CD4-positive, alpha-beta T cell (primary cell): ENCODE measurements around the gene ASB8. TPM values are rescaled to one million over a fixed set of nuclear protein-coding genes. Genes with fewer than 3 reads are reported as not detected.
A peak's percentile ranks its signal among the peaks of the same experiment; 100 is the strongest.

Experiments used
- ATAC-seq: fragments of 200-7000 bp; cut with Tn5 transposase; one replicate; pipeline ENCODE4 v1.10.0; 2022; ENCODE audit warnings: mild to moderate bottlenecking; ENCODE audit not compliant: poor library complexity
- CTCF ChIA-PET: fragments of 350-600 bp; sonication (Branson Sonifier 250); formaldehyde crosslinking; loops from one replicate; lab custom pipeline; 2021; ENCODE audit warnings: antibody characterized with exemption, inconsistent platforms; lab: Charles Lee
- POLR2A ChIA-PET: fragments of 350-600 bp; sonication (Branson Sonifier 250); formaldehyde crosslinking; loops from one replicate; lab custom pipeline; 2021; ENCODE audit warnings: antibody characterized with exemption, inconsistent platforms; lab: Charles Lee
- DNase-seq, 14 experiments: peaks; one replicate each; pipeline ENCODE4 v3.0.0-alpha.2; 2013 to 2020; ENCODE audit warnings: mixed read lengths in 2 of 14
- H3K27ac ChIP-seq, 2 donors: one replicate each; pipeline versions ENCODE4 v1.5.1 to v1.7.0; 2013; ENCODE audit warnings: low read length in 2 of 2, low read depth in 1 of 2, mild to moderate bottlenecking in 1 of 2
- H3K27me3 ChIP-seq, 2 experiments: 1 replicate in 1 of 2; 2 replicates in 1 of 2; pipeline versions ENCODE4 v1.6.1 to v1.7.0; 2013; ENCODE audit warnings: low read length in 2 of 2, control low read depth in 1 of 2, mild to moderate bottlenecking in 1 of 2, moderate library complexity in 1 of 2; ENCODE audit not compliant: insufficient read depth in 2 of 2, control insufficient read depth in 1 of 2
- H3K36me3 ChIP-seq: one replicate; pipeline ENCODE4 v1.6.1; 2013; ENCODE audit warnings: low read length, control low read depth; ENCODE audit not compliant: insufficient read depth
- H3K4me1 ChIP-seq: one replicate; pipeline ENCODE4 v1.6.1; 2013; ENCODE audit warnings: low read length, control low read depth; ENCODE audit not compliant: insufficient read depth
- H3K4me3 ChIP-seq: one replicate; pipeline ENCODE4 v1.5.1; 2013; ENCODE audit warnings: mild to moderate bottlenecking, low read length, moderate library complexity
- H3K9me3 ChIP-seq, 2 experiments: 1 replicate in 1 of 2; 2 replicates in 1 of 2; pipeline versions ENCODE4 v1.6.1 to v1.7.0; 2013; ENCODE audit warnings: low read length in 2 of 2, mild to moderate bottlenecking in 2 of 2, control low read depth in 1 of 2, moderate library complexity in 1 of 2; ENCODE audit not compliant: control insufficient read depth in 1 of 2, insufficient read depth in 1 of 2
- H3K27ac Mint-ChIP-seq: one replicate; pipeline ENCODE4 v1.8.0; 2020; ENCODE audit warnings: mixed read lengths
- H3K27me3 Mint-ChIP-seq: one replicate; pipeline ENCODE4 v1.8.0; 2021; ENCODE audit warnings: mixed read lengths
- H3K36me3 Mint-ChIP-seq: one replicate; pipeline ENCODE4 v1.8.0; 2021; ENCODE audit warnings: low read depth, mixed read lengths
- H3K4me1 Mint-ChIP-seq: one replicate; pipeline ENCODE4 v1.8.0; 2021; ENCODE audit warnings: low read depth, mixed read lengths
- H3K4me3 Mint-ChIP-seq: one replicate; pipeline ENCODE4 v1.8.0; 2020; ENCODE audit warnings: mild to moderate bottlenecking, mixed read lengths
- H3K9me3 Mint-ChIP-seq: one replicate; pipeline ENCODE4 v1.8.0; 2020; ENCODE audit warnings: mixed read lengths
- intact Hi-C, 2 experiments: fragments of 100-400 bp; cut with DNase I in 1 of 2; cut with micrococcal nuclease in 1 of 2; formaldehyde crosslinking; loops; one replicate each; pipeline versions ENCODE4 v1.15.1 to v1.9.0; 2023 to 2025; cut with DNase I, micrococcal nuclease
- total RNA-seq, 174 experiments: library from RNA in 2 of 174; stranded (reverse) in 2 of 174; gene quantifications; one replicate each; pipeline ENCODE4 v1.2.3 and lab custom pipeline; 2021 to 2026
- TF ChIP-seq, protein P1 (sequence below): fragments of 200-600 bp; IDR thresholded peaks from one replicate; pipeline ENCODE4 v1.8.0; 2022; ENCODE audit warnings: antibody characterized with exemption, mild to moderate bottlenecking

Gene ASB8
- total RNA-seq, 2 experiments from 2014 or later, result 50.9 TPM

DNA sequence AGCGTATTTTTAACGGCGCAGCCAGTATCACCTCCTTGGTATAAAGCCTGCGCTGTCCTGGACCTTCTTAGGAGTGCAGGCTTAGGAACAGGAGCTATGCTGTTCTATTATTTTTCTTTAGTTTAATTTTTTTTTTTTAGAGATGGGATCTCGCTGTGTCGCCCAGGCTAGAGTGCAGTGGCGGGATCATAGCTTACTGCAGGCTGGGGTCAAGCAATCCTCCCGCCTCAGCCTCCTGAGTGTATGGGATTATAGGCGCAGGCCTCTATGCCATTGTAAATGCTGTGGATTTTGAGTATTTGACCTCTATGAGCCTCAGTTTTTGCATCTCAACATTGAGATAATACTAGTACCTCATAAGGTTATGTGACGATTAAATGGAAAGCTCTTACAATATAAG, 41.7 kb upstream of the ASB8 start:
- TF ChIP-seq, protein P1, sequence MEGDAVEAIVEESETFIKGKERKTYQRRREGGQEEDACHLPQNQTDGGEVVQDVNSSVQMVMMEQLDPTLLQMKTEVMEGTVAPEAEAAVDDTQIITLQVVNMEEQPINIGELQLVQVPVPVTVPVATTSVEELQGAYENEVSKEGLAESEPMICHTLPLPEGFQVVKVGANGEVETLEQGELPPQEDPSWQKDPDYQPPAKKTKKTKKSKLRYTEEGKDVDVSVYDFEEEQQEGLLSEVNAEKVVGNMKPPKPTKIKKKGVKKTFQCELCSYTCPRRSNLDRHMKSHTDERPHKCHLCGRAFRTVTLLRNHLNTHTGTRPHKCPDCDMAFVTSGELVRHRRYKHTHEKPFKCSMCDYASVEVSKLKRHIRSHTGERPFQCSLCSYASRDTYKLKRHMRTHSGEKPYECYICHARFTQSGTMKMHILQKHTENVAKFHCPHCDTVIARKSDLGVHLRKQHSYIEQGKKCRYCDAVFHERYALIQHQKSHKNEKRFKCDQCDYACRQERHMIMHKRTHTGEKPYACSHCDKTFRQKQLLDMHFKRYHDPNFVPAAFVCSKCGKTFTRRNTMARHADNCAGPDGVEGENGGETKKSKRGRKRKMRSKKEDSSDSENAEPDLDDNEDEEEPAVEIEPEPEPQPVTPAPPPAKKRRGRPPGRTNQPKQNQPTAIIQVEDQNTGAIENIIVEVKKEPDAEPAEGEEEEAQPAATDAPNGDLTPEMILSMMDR, result no peak
- ATAC-seq, result no peak
- peak overlapping the region; percentile 87 for H3K27ac Mint-ChIP-seq
- Histone ChIP-seq H3K36me3 (no peaks in the 10 kb centered on the region), H3K27ac (peak overlapping the region; percentile 96 to 99), H3K27me3 (no peaks in the 10 kb centered on the region), H3K4me3 (peak overlapping the region; percentile 97), H3K9me3 (peaks cover 8 to 13% of the 10 kb centered on the region in 2 experiments), H3K4me1 (peaks cover 39% of the 10 kb centered on the region)
- intact Hi-C loops, result loop anchor here (1.0 to 5.0 kb wide), 4 partner anchors 42 to 153 kb away; partner anchors contain the start of genes ASB8 (in 1 of the 2), SENP1 (in 1 of the 2) and ZNF641 (in 1 of the 2)
- DNase-seq, result no peak
- H3K4me1 Mint-ChIP-seq, result peaks cover 54% of the 10 kb centered on the region
- CTCF ChIA-PET, result interaction anchor here (1.4 to 5.2 kb wide), 4 partner anchors 9 to 420 kb away, joined by 8 to 25 read pairs (median 16); partner anchors contain the start of gene CCDC184
- H3K27me3 Mint-ChIP-seq, result peaks cover 5% of the 10 kb centered on the region
- H3K36me3 Mint-ChIP-seq, result peaks cover 58% of the 10 kb centered on the region
- peaks cover 10% of the 10 kb centered on the region for H3K9me3 Mint-ChIP-seq
- H3K4me3 Mint-ChIP-seq, result peak overlapping the region; percentile 86
- POLR2A ChIA-PET, result interaction anchor here (0.6 to 5.5 kb wide), 24 partner anchors 9 to 493 kb away, joined by 3 to 73 read pairs (median 6); partner anchors contain the start of genes ASB8, CCDC184, KANSL2 and RPAP3

DNA sequence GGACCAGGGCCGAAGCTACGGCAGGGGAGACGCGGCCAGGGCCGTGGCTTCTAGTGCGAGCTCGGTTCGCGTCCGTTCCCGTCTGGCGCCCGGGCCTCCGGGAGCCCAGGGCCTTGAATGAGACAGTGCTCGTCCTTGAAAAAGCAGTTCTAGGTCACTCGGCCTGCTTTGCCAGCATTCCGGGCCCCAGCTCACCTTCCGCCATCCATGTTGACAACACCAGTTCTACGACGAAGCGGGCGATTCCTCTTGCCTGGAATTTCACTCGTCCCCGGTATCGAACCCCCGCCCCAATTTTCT, 41.3 kb upstream of the ASB8 start:
- Mint-ChIP-seq H3K4me3 (peak overlapping the region; percentile 86), H3K9me3 (peaks cover 10% of the 10 kb centered on the region), H3K36me3 (peaks cover 54% of the 10 kb centered on the region), H3K27ac (peak overlapping the region; percentile 87), H3K4me1 (peaks cover 50% of the 10 kb centered on the region), H3K27me3 (peaks cover 5% of the 10 kb centered on the region)
- Histone ChIP-seq H3K36me3 (no peaks in the 10 kb centered on the region), H3K27me3 (no peaks in the 10 kb centered on the region), H3K9me3 (peaks cover 4 to 13% of the 10 kb centered on the region in 2 experiments), H3K27ac (peak overlapping the region; percentile 96 to 99), H3K4me1 (peaks cover 39% of the 10 kb centered on the region), H3K4me3 (peak overlapping the region; percentile 97)
- ATAC-seq (peak; percentile 12), DNase-seq (peak in 9 of 14 experiments; percentile 20 to 50 (median 32))
- TF ChIP-seq, protein P1, result no peak
- POLR2A ChIA-PET, result interaction anchor here (0.9 to 5.5 kb wide), 22 partner anchors 9 to 493 kb away, joined by 3 to 73 read pairs (median 6); partner anchors contain the start of genes ASB8, CCDC184, KANSL2 and RPAP3
- intact Hi-C loops, result loop anchor here (1.0 to 5.0 kb wide), 4 partner anchors 41 to 154 kb away; partner anchors contain the start of genes ASB8 (in 1 of the 2), SENP1 (in 1 of the 2) and ZNF641 (in 1 of the 2)
- CTCF ChIA-PET, result interaction anchor here (1.3 to 5.2 kb wide), 7 partner anchors 9 to 420 kb away, joined by 3 to 25 read pairs (median 8); partner anchors contain the start of genes ASB8 and CCDC184

DNA sequence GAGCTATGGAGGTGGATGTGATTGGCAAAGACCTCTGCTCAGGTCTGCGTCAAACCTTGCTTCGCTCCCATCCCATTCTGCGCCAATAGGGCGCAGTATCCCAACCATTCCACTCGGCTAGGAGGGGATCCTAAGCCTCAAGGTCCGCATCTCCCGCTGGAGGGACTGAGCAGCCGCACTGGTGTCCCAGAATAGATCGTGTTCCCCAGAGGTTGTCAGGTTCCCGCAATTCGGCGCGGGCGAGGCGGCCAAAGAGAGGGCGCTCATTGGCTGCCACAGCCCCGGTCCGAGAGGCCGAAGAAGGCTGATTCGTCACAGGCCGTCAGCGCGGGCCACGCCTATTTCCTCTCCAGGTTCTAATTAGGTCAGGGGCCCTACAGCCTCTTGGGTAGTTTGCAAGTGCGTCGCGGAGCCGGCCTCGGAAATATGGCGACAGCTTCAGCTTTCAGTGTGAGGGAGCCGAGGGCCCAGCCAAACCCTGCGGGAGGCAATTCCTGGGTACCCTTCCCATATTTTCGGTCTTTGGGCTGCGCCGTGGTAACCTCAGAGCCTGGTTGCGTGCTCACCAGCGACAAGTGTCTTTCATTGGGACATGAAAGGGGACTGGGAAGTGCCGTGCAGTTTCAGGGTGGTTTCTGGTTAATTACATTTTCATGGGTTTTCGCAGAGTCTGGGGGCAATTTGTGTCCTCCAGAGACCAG, 40.8 kb upstream of the ASB8 start:
- Histone ChIP-seq H3K9me3 (peaks cover 4 to 9% of the 10 kb centered on the region in 2 experiments), H3K36me3 (no peaks in the 10 kb centered on the region), H3K27ac (peak overlapping the region; percentile 96 to 99), H3K4me1 (peaks cover 39% of the 10 kb centered on the region), H3K4me3 (peak overlapping the region; percentile 97), H3K27me3 (no peaks in the 10 kb centered on the region)
- Mint-ChIP-seq H3K4me1 (peaks cover 48% of the 10 kb centered on the region), H3K27me3 (peaks cover 5% of the 10 kb centered on the region), H3K27ac (peak overlapping the region; percentile 87), H3K4me3 (peak overlapping the region; percentile 86), H3K9me3 (peaks cover 8% of the 10 kb centered on the region), H3K36me3 (peaks cover 49% of the 10 kb centered on the region)
- POLR2A ChIA-PET, result interaction anchor here (0.6 to 5.5 kb wide), 29 partner anchors 9 to 492 kb away, joined by 3 to 73 read pairs (median 5); partner anchors contain the start of genes ASB8, CCDC184, KANSL2 and RPAP3
- CTCF ChIA-PET, result interaction anchor here (1.1 to 5.2 kb wide), 9 partner anchors 8 to 421 kb away, joined by 3 to 25 read pairs (median 8); partner anchors contain the start of genes ASB8 and CCDC184
- intact Hi-C loops, result loop anchor here (1.0 to 5.0 kb wide), 4 partner anchors 41 to 154 kb away; partner anchors contain the start of genes ASB8 (in 1 of the 2), SENP1 (in 1 of the 2) and ZNF641 (in 1 of the 2)
- TF ChIP-seq, protein P1, result no peak
- DNase-seq, result peak; percentile 80 to 97 (median 86)
- ATAC-seq, result peak; percentile 84
